Endodermal cell (in vitro differentiated cells): ENCODE measurements around the gene ZNF618. TPM values are rescaled to one million over a fixed set of nuclear protein-coding genes. Genes with fewer than 3 reads are reported as not detected.

Source experiments
- DNase-seq: peaks from one replicate; pipeline ENCODE4 v3.0.0-alpha.2; 2017
- H3K27ac ChIP-seq: 2 replicates; pipeline ENCODE4 v1.5.1; 2013; ENCODE audit warnings: mild to moderate bottlenecking, low read depth, low read length, moderate library complexity
- H3K27me3 ChIP-seq: 2 replicates; pipeline ENCODE4 v1.6.1; 2013; ENCODE audit warnings: mild to moderate bottlenecking, low read length, moderate library complexity; ENCODE audit not compliant: insufficient read depth, control insufficient read depth, poor library complexity, severe bottlenecking
- H3K36me3 ChIP-seq: 2 replicates; pipeline ENCODE4 v1.7.0; 2013; ENCODE audit warnings: mild to moderate bottlenecking, low read length, moderate library complexity; ENCODE audit not compliant: control insufficient read depth, insufficient read depth
- H3K4me1 ChIP-seq: one replicate; pipeline ENCODE4 v1.7.0; 2013; ENCODE audit warnings: low read length; ENCODE audit not compliant: control insufficient read depth, insufficient read depth
- H3K4me3 ChIP-seq: 2 replicates; pipeline ENCODE4 v1.5.1; 2013; ENCODE audit warnings: mild to moderate bottlenecking, low read length, moderate library complexity
- H3K9ac ChIP-seq: 2 replicates; pipeline ENCODE4 v1.6.1; 2013; ENCODE audit warnings: mild to moderate bottlenecking, low read length, moderate library complexity; ENCODE audit not compliant: poor library complexity, severe bottlenecking; ENCODE audit errors: extremely low read depth
- H3K9me3 ChIP-seq: 2 replicates; pipeline ENCODE4 v1.6.1; 2013; ENCODE audit warnings: mild to moderate bottlenecking, low read length, moderate library complexity; ENCODE audit not compliant: control insufficient read depth
- H3K27ac Mint-ChIP-seq: 2 replicates; pipeline ENCODE4 v1.8.0; 2020; ENCODE audit warnings: mixed read lengths
- H3K27me3 Mint-ChIP-seq: 2 replicates; pipeline ENCODE4 v1.8.0; 2021; ENCODE audit warnings: mild to moderate bottlenecking, mixed read lengths; ENCODE audit not compliant: insufficient read depth
- H3K36me3 Mint-ChIP-seq: 2 replicates; pipeline ENCODE4 v1.8.0; 2020; ENCODE audit warnings: low read depth, mixed read lengths
- H3K4me1 Mint-ChIP-seq: 2 replicates; pipeline ENCODE4 v1.8.0; 2020; ENCODE audit warnings: mixed read lengths
- H3K4me3 Mint-ChIP-seq: 2 replicates; pipeline ENCODE4 v1.8.0; 2020; ENCODE audit warnings: mild to moderate bottlenecking, moderate library complexity, mixed read lengths
- H3K9me3 Mint-ChIP-seq: 2 replicates; pipeline ENCODE4 v1.8.0; 2020; ENCODE audit warnings: mild to moderate bottlenecking, mixed read lengths
- WGBS, 2 experiments: methylation state at CpG; one replicate each; pipeline versions ENCODE4 v1.1.5 to v1.1.7; 2013; ENCODE audit warnings: missing lambda C conversion rate in 2 of 2, mixed read lengths in 1 of 2; ENCODE audit not compliant: insufficient coverage in 1 of 2, insufficient read length in 1 of 2; 5-methylcytosine and 5-hydroxymethylcytosine counted together
- total RNA-seq, 2 donors: library from RNA; stranded (reverse); fragmentation: NEBNext Ultra II Directional in 1 of 2; extraction: Animal tissue kit (Norgen Biotek cat#: 25700) in 1 of 2; gene quantifications; 2 replicates in 1 of 2; 3 replicates in 1 of 2; pipeline ENCODE4 v1.2.1, GENCODE V29; 2021
- TF ChIP-seq, protein P1 (sequence below): fragments of 200-600 bp; sonication (generic); conservative IDR thresholded peaks from 2 replicates; pipeline ENCODE4 v1.5.0; 2021; ENCODE audit warnings: antibody characterized with exemption, mild to moderate bottlenecking

The ZNF618 gene
- total RNA-seq, 2 donors from 2014 or later, result 34.5 to 37.5 TPM

DNA sequence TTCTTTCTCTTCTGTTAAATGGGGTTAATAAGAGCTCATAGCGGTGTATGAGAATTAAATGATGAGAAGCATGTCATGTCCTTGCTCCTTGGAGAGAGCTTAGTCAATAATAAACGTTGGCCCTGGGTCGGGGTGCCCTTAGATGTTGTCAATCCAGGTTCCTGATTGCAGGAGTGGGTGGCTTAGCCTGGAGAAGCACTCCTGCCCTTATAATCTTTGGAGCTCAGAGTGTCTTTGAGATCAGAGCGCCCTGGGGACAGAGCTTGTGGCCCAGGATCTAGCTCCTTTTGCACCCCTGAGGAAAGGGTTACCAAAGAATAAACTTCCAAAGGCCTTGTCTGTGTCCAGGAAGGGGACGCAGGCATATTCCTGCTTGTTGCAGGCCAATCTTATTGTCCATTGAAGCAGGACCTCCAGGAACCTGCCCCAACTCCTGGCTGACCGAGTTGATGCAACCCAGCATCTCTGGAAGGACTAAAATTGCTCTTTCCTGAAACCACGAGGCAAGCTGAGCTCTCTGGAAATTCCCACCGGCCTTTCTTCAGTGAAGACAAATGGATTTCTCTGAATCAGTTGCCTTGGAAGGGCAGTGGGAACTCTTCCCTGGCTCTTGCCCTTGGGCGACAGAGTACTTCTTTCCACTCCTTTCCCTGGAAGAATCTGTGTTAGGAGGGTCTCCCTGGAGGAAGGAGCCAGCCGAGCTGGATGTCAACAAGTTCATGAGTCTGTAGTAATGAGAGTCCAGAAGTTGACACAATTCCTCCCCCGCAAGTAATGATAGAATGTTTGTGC lies 208.4 kb downstream of the ZNF618 start:
- H3K4me3 Mint-ChIP-seq, result no peak overlapping the region
- Histone ChIP-seq H3K36me3 (no peaks in the 10 kb centered on the region), H3K9me3 (no peaks in the 10 kb centered on the region), H3K27ac (no peak overlapping the region), H3K27me3 (peaks cover 8% of the 10 kb centered on the region), H3K4me3 (no peak overlapping the region), H3K4me1 (no peaks in the 10 kb centered on the region), H3K9ac (no peak overlapping the region)
- WGBS, 2 experiments, result 87 to 89% methylated on average over 4 to 11 of the region's 11 CpGs
- peaks cover 20% of the 10 kb centered on the region for H3K4me1 Mint-ChIP-seq
- peak; percentile 29 for DNase-seq
- TF ChIP-seq, protein P1, sequence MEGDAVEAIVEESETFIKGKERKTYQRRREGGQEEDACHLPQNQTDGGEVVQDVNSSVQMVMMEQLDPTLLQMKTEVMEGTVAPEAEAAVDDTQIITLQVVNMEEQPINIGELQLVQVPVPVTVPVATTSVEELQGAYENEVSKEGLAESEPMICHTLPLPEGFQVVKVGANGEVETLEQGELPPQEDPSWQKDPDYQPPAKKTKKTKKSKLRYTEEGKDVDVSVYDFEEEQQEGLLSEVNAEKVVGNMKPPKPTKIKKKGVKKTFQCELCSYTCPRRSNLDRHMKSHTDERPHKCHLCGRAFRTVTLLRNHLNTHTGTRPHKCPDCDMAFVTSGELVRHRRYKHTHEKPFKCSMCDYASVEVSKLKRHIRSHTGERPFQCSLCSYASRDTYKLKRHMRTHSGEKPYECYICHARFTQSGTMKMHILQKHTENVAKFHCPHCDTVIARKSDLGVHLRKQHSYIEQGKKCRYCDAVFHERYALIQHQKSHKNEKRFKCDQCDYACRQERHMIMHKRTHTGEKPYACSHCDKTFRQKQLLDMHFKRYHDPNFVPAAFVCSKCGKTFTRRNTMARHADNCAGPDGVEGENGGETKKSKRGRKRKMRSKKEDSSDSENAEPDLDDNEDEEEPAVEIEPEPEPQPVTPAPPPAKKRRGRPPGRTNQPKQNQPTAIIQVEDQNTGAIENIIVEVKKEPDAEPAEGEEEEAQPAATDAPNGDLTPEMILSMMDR, result no peak
- no peak overlapping the region for H3K27ac Mint-ChIP-seq
- peaks cover 9% of the 10 kb centered on the region for H3K27me3 Mint-ChIP-seq
- H3K36me3 Mint-ChIP-seq, result no peaks in the 10 kb centered on the region
- H3K9me3 Mint-ChIP-seq, result peaks cover 3% of the 10 kb centered on the region

DNA sequence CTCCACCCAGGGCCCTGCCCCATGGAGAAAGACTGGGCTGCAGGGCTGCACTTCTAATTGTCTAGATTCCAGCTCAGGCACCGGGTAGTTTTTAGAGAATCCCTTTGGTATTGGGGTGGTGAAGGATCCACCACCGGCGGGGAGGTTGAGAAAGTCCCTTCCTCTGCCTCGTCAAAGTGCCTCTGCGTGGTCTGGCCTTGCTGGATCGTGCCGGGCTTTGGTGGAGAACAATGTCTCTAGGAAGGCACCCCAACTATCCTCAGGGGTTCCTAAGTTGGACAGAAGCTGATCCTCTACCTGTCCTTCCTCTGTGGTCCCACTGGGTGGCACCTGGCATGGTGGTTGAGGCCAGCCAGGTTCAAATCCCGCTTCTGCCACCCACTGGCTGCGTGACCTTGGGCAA lies 209.3 kb downstream of the ZNF618 start:
- Mint-ChIP-seq H3K36me3 (no peaks in the 10 kb centered on the region), H3K4me3 (no peak overlapping the region), H3K4me1 (peaks cover 16% of the 10 kb centered on the region), H3K27me3 (peaks cover 9% of the 10 kb centered on the region), H3K9me3 (no peaks in the 10 kb centered on the region), H3K27ac (no peak overlapping the region)
- no peaks in the 10 kb centered on the region for H3K4me1 ChIP-seq
- H3K36me3 ChIP-seq, result no peaks in the 10 kb centered on the region
- H3K4me3 ChIP-seq, result no peak overlapping the region
- TF ChIP-seq, protein P1, result no peak
- H3K27me3 ChIP-seq, result peaks cover 8% of the 10 kb centered on the region
- H3K9me3 ChIP-seq, result no peaks in the 10 kb centered on the region
- no peak overlapping the region for H3K9ac ChIP-seq
- WGBS, 2 experiments, result 92 to 98% methylated on average over 5 to 9 of the region's 9 CpGs
- H3K27ac ChIP-seq, result no peak overlapping the region
- peak; percentile 38 for DNase-seq

DNA sequence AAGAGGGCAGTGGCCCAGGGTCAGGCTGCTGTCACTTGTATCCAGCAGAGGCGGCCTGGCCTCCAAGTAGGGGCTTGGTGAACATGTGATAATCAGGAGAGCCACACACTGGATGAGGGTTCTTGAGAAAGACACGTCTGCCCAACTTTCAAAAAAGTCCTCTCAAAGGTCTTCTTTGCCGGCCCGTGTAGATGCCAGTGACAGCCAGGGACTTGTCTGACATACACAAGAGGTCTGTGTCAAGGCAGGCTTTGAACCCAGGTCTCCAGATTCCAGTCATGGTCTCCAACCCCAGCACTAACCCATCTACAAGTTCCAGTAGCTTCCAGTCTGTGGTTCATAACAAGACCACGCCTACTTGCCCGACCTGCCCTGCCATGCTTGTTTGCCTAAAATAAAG lies 209.9 kb downstream of the ZNF618 start:
- H3K27ac Mint-ChIP-seq, result no peak overlapping the region
- DNase-seq, result no peak
- peaks cover 9% of the 10 kb centered on the region for H3K27me3 Mint-ChIP-seq

More for the DNA sequence above, 209.9 kb downstream of the ZNF618 start:
- Histone ChIP-seq H3K36me3 (no peaks in the 10 kb centered on the region), H3K9ac (no peak overlapping the region), H3K27ac (no peak overlapping the region), H3K9me3 (no peaks in the 10 kb centered on the region), H3K4me1 (no peaks in the 10 kb centered on the region), H3K27me3 (peaks cover 8% of the 10 kb centered on the region), H3K4me3 (no peak overlapping the region)
- WGBS, 2 experiments, result 88 to 91% methylated on average over 4 to 6 of the region's 6 CpGs
- peaks cover 10% of the 10 kb centered on the region for H3K4me1 Mint-ChIP-seq
- no peaks in the 10 kb centered on the region for H3K36me3 Mint-ChIP-seq
- no peaks in the 10 kb centered on the region for H3K9me3 Mint-ChIP-seq
- TF ChIP-seq, protein P1, result no peak
- H3K4me3 Mint-ChIP-seq, result no peak overlapping the region
